ENCODE results near the gene C16orf74. TPM values are rescaled to one million over a fixed set of nuclear protein-coding genes. Genes with fewer than 3 reads are reported as not detected.

The C16orf74 gene
- total and polyA plus RNA-seq, 8 donors: 1.1 to 24.9 (median 4.6) TPM; not detected in 3

DNA sequence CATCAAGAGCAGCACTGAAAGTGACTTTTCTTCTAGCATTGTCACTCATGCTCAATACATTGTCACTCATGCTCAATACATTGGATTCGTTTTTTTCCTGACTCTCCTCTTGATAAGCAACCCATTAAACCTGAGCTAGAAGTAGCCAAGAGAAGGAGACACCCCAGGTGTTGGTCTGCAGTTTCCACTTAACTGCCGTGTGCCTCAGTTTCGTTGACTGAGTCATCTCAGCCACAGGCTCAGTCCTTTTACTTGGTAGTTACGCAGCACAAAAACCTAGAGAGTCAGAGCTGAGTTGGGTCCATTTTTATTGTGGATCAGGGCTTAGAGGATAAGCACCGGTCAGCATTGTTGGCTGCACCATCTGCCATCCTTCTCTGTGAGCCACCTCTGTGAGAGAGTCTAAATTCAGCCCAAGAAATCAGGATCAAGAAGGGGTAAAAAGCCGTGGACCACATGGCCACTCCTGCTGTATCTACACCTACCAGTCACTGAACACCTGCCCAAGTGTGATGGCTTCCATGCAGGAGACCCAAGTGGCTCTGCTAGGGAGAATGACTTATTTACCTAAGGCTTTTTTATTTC, 73.4 kb downstream of the C16orf74 start:
- intact Hi-C loops (cut with DNase I; ENCODE audit: low total_unique reads): no loop called here
- peaks cover 7 to 66% (median 40%) of the 10 kb centered on the region in 4 donors for H3K36me3 ChIP-seq
- no peak for DNase-seq
- H3K9me3 ChIP-seq: no peaks in the 10 kb centered on the region
- H3K4me1 ChIP-seq: peaks cover 20 to 43% (median 22%) of the 10 kb centered on the region in 4 donors
- H3K27ac ChIP-seq: no peak overlapping the region
- WGBS, 5 donors: 71 to 79% (median 74%) methylated on average over 6 of the region's 6 CpGs
- TF ChIP-seq, protein P1, sequence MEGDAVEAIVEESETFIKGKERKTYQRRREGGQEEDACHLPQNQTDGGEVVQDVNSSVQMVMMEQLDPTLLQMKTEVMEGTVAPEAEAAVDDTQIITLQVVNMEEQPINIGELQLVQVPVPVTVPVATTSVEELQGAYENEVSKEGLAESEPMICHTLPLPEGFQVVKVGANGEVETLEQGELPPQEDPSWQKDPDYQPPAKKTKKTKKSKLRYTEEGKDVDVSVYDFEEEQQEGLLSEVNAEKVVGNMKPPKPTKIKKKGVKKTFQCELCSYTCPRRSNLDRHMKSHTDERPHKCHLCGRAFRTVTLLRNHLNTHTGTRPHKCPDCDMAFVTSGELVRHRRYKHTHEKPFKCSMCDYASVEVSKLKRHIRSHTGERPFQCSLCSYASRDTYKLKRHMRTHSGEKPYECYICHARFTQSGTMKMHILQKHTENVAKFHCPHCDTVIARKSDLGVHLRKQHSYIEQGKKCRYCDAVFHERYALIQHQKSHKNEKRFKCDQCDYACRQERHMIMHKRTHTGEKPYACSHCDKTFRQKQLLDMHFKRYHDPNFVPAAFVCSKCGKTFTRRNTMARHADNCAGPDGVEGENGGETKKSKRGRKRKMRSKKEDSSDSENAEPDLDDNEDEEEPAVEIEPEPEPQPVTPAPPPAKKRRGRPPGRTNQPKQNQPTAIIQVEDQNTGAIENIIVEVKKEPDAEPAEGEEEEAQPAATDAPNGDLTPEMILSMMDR (IDR thresholded peaks at IDR 0.05): no peak
- TF ChIP-seq EP300 (IDR thresholded peaks at IDR 0.05): no peak
- TF ChIP-seq POLR2A (IDR thresholded peaks at IDR 0.05): no peak
- TF ChIP-seq POLR2AphosphoS5 (IDR thresholded peaks at IDR 0.05): no peak
- no peaks in the 10 kb centered on the region for H3K27me3 ChIP-seq
- H3K4me3 ChIP-seq: no peak overlapping the region

DNA sequence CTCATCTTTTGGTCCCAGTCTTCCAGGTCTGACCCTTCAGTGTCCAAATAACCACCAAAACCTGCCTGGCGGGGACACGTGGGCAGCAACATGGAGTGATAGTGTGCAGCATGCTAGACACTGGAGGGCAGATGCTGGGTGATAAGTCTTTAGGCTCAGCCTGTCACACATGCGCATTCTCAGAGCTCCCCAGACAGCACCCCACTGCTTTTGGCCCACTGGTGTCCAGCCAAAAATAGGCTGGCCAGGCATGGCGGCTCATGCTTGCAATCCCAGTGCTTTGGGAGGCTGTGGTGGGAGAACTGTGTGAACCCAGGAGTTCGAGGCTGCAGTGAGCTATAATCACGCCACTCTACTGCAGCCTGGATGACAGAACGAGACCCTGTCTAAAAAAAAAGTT, 74.4 kb downstream of the C16orf74 start:
- WGBS, 5 donors: 84 to 90% (median 89%) methylated on average over 7 of the region's 7 CpGs
- Histone ChIP-seq H3K36me3 (peaks cover 18 to 76% (median 50%) of the 10 kb centered on the region in 4 donors), H3K4me3 (no peak overlapping the region), H3K9me3 (no peaks in the 10 kb centered on the region), H3K27ac (no peak overlapping the region), H3K4me1 (peaks cover 20 to 46% (median 23%) of the 10 kb centered on the region in 4 donors), H3K27me3 (no peaks in the 10 kb centered on the region)
- TF ChIP-seq POLR2A (IDR thresholded peaks at IDR 0.05) (no peak), EP300 (IDR thresholded peaks at IDR 0.05) (no peak), POLR2AphosphoS5 (IDR thresholded peaks at IDR 0.05) (no peak)
- TF ChIP-seq, protein P1 (IDR thresholded peaks at IDR 0.05): no peak
- no peak for DNase-seq
- intact Hi-C loops (cut with DNase I; ENCODE audit: low total_unique reads): no loop called here

DNA sequence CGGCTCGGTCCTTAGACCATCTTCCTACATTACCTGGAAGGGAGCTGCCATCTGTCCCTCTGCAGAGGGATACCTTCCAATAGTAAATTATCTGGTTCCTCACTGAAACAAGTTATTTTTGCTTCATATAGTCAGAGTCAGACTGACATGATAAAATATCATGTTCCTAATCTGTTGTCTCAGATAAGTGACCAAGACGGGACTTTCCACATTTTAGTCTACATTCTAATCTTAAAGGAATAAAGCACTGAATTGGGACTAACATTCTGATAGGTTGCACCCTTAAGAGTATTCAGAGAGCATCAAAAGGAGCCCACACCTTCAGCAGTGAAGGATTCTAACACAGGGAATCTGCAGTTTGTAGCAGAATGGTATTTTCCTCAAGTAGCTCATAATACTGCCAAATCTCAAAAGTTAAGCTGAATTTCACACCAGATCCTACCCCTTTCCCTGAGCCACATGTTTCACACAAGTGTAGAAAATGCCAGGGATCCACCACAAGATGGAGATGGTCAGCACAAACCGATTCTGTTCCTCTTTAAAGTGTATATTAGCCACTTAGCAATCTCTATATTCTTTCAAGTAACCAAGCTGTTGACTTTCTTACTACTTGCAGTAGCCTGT, 75.5 kb downstream of the C16orf74 start:
- 49 to 58% (median 55%) methylated on average over 4 of the region's 4 CpGs for WGBS, 5 donors
- H3K9me3 ChIP-seq: no peaks in the 10 kb centered on the region
- H3K27me3 ChIP-seq: no peaks in the 10 kb centered on the region
- no peak for DNase-seq
- no peak for TF ChIP-seq POLR2A (IDR thresholded peaks at IDR 0.05)
- no peak for TF ChIP-seq POLR2AphosphoS5 (IDR thresholded peaks at IDR 0.05)
- TF ChIP-seq EP300 (IDR thresholded peaks at IDR 0.05): no peak
- TF ChIP-seq, protein P1 (IDR thresholded peaks at IDR 0.05): no peak
- no peak overlapping the region for H3K4me3 ChIP-seq
- intact Hi-C loops (cut with DNase I; ENCODE audit: low total_unique reads): no loop called here
- no peak overlapping the region for H3K27ac ChIP-seq
- H3K4me1 ChIP-seq: peaks cover 20 to 39% (median 21%) of the 10 kb centered on the region in 4 donors
- peaks cover 26 to 87% (median 60%) of the 10 kb centered on the region in 4 donors for H3K36me3 ChIP-seq

DNA sequence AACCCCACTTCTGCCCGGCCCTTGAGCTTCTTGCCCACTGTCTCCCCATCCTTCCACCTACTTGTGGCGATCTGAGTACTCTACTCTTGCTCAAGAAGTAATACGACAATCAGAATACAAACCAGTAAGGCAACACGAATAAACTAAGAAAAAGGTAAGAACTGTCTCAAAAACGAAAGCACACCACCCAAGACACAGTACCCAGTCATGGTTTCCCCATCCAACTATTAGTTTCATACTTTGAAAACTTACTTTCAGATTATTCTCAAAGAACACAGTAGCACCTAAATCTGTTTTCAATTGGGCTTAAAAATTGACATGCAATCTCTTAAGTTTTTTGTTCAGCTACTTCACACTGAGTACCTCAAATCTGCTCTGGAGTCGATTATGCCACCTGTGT, 76.1 kb downstream of the C16orf74 start:
- intact Hi-C loops (cut with DNase I; ENCODE audit: low total_unique reads): no loop called here
- peak overlapping the region in 4 of 5 donors; percentile 42 to 65 (median 57) for H3K27ac ChIP-seq
- peaks cover 32 to 92% (median 66%) of the 10 kb centered on the region in 4 donors for H3K36me3 ChIP-seq
- H3K4me1 ChIP-seq: peaks cover 20 to 34% (median 21%) of the 10 kb centered on the region in 4 donors
- H3K4me3 ChIP-seq: no peak overlapping the region
- no peaks in the 10 kb centered on the region for H3K27me3 ChIP-seq
- DNase-seq: no peak
- no peak for TF ChIP-seq EP300 (IDR thresholded peaks at IDR 0.05)
- TF ChIP-seq, protein P1 (IDR thresholded peaks at IDR 0.05): no peak
- no peak for TF ChIP-seq POLR2A (IDR thresholded peaks at IDR 0.05)
- no peak for TF ChIP-seq POLR2AphosphoS5 (IDR thresholded peaks at IDR 0.05)
- 77 to 88% (median 81%) methylated on average over 6 of the region's 6 CpGs for whole genome bisulfite sequencing, 5 donors
- no peaks in the 10 kb centered on the region for H3K9me3 ChIP-seq
